Measurements from ENCODE around the gene HTR2C.
A peak's percentile ranks its signal among the peaks of the same experiment; 100 is the strongest.

The HTR2C gene

GRCh38 chrX:114787061-114787460, 203.2 kb downstream of the HTR2C start:
- no peak for TF ChIP-seq CTCF (IDR thresholded peaks at IDR 0.05; ENCODE audit: low read depth, low read length)
- DNase-seq (ENCODE audit: low read depth, low spot score) = no peak
- no peak overlapping the region for H3K4me3 ChIP-seq (ENCODE audit: low read depth, low read length)
- in situ Hi-C loops (cut with HindIII; ENCODE audit: low sequenced_read_pairs) = no loop called here

GRCh38 chrX:114797494-114797893, 213.6 kb downstream of the HTR2C start:
- no peak for DNase-seq (ENCODE audit: low read depth, low spot score)
- in situ Hi-C loops (cut with HindIII; ENCODE audit: low sequenced_read_pairs) = no loop called here
- H3K4me3 ChIP-seq (ENCODE audit: low read depth, low read length) = no peak overlapping the region
- TF ChIP-seq CTCF (IDR thresholded peaks at IDR 0.05; ENCODE audit: low read depth, low read length) = no peak

GRCh38 chrX:114798907-114799306, 215.0 kb downstream of the HTR2C start:
- no peak for TF ChIP-seq CTCF (IDR thresholded peaks at IDR 0.05; ENCODE audit: low read depth, low read length)
- DNase-seq (ENCODE audit: low read depth, low spot score) = peak; percentile 2
- in situ Hi-C loops (cut with HindIII; ENCODE audit: low sequenced_read_pairs) = no loop called here
- no peak overlapping the region for H3K4me3 ChIP-seq (ENCODE audit: low read depth, low read length)

GRCh38 chrX:114800719-114801118, 216.8 kb downstream of the HTR2C start:
- TF ChIP-seq CTCF (IDR thresholded peaks at IDR 0.05; ENCODE audit: low read depth, low read length) = no peak
- H3K4me3 ChIP-seq (ENCODE audit: low read depth, low read length) = no peak overlapping the region
- in situ Hi-C loops (cut with HindIII; ENCODE audit: low sequenced_read_pairs) = no loop called here
- DNase-seq (ENCODE audit: low read depth, low spot score) = peak; percentile 15

GRCh38 chrX:114819509-114819908, 235.6 kb downstream of the HTR2C start:
- DNase-seq (ENCODE audit: low read depth, low spot score) = no peak
- in situ Hi-C loops (cut with HindIII; ENCODE audit: low sequenced_read_pairs) = no loop called here

GRCh38 chrX:114841051-114841450, 257.2 kb downstream of the HTR2C start:
- TF ChIP-seq CTCF (IDR thresholded peaks at IDR 0.05; ENCODE audit: low read depth, low read length) = no peak
- in situ Hi-C loops (cut with HindIII; ENCODE audit: low sequenced_read_pairs) = no loop called here
- peak; percentile 3 for DNase-seq (ENCODE audit: low read depth, low spot score)
- H3K4me3 ChIP-seq (ENCODE audit: low read depth, low read length) = no peak overlapping the region

More at GRCh38 chrX:114819509-114819908, 235.6 kb downstream of the HTR2C start:
- H3K4me3 ChIP-seq (ENCODE audit: low read depth, low read length) = no peak overlapping the region
- no peak for TF ChIP-seq CTCF (IDR thresholded peaks at IDR 0.05; ENCODE audit: low read depth, low read length)

GRCh38 chrX:114842181-114842580, 258.3 kb downstream of the HTR2C start:
- no peak overlapping the region for H3K4me3 ChIP-seq (ENCODE audit: low read depth, low read length)
- TF ChIP-seq CTCF (IDR thresholded peaks at IDR 0.05; ENCODE audit: low read depth, low read length) = no peak
- DNase-seq (ENCODE audit: low read depth, low spot score) = no peak
- in situ Hi-C loops (cut with HindIII; ENCODE audit: low sequenced_read_pairs) = no loop called here
